CD4-positive, alpha-beta T cell (primary cell): ENCODE measurements around the gene MYH15. TPM values are rescaled to one million over a fixed set of nuclear protein-coding genes. Genes with fewer than 3 reads are reported as not detected.

Source experiments
- ATAC-seq: fragments of 200-7000 bp; cut with Tn5 transposase; one replicate; pipeline ENCODE4 v1.10.0; 2022; ENCODE audit warnings: mild to moderate bottlenecking; ENCODE audit not compliant: poor library complexity
- CTCF ChIA-PET: fragments of 350-600 bp; sonication (Branson Sonifier 250); formaldehyde crosslinking; loops from one replicate; lab custom pipeline; 2021; ENCODE audit warnings: antibody characterized with exemption, inconsistent platforms; lab: Charles Lee
- POLR2A ChIA-PET: fragments of 350-600 bp; sonication (Branson Sonifier 250); formaldehyde crosslinking; loops from one replicate; lab custom pipeline; 2021; ENCODE audit warnings: antibody characterized with exemption, inconsistent platforms; lab: Charles Lee
- DNase-seq, 14 experiments: peaks; one replicate each; pipeline ENCODE4 v3.0.0-alpha.2; 2013 to 2020; ENCODE audit warnings: mixed read lengths in 2 of 14
- H3K27ac ChIP-seq, 2 donors: one replicate each; pipeline versions ENCODE4 v1.5.1 to v1.7.0; 2013; ENCODE audit warnings: low read length in 2 of 2, low read depth in 1 of 2, mild to moderate bottlenecking in 1 of 2
- H3K27me3 ChIP-seq, 2 experiments: 1 replicate in 1 of 2; 2 replicates in 1 of 2; pipeline versions ENCODE4 v1.6.1 to v1.7.0; 2013; ENCODE audit warnings: low read length in 2 of 2, control low read depth in 1 of 2, mild to moderate bottlenecking in 1 of 2, moderate library complexity in 1 of 2; ENCODE audit not compliant: insufficient read depth in 2 of 2, control insufficient read depth in 1 of 2
- H3K36me3 ChIP-seq: one replicate; pipeline ENCODE4 v1.6.1; 2013; ENCODE audit warnings: low read length, control low read depth; ENCODE audit not compliant: insufficient read depth
- H3K4me1 ChIP-seq: one replicate; pipeline ENCODE4 v1.6.1; 2013; ENCODE audit warnings: low read length, control low read depth; ENCODE audit not compliant: insufficient read depth
- H3K4me3 ChIP-seq: one replicate; pipeline ENCODE4 v1.5.1; 2013; ENCODE audit warnings: mild to moderate bottlenecking, low read length, moderate library complexity
- H3K9me3 ChIP-seq, 2 experiments: 1 replicate in 1 of 2; 2 replicates in 1 of 2; pipeline versions ENCODE4 v1.6.1 to v1.7.0; 2013; ENCODE audit warnings: low read length in 2 of 2, mild to moderate bottlenecking in 2 of 2, control low read depth in 1 of 2, moderate library complexity in 1 of 2; ENCODE audit not compliant: control insufficient read depth in 1 of 2, insufficient read depth in 1 of 2
- H3K27ac Mint-ChIP-seq: one replicate; pipeline ENCODE4 v1.8.0; 2020; ENCODE audit warnings: mixed read lengths
- H3K27me3 Mint-ChIP-seq: one replicate; pipeline ENCODE4 v1.8.0; 2021; ENCODE audit warnings: mixed read lengths
- H3K36me3 Mint-ChIP-seq: one replicate; pipeline ENCODE4 v1.8.0; 2021; ENCODE audit warnings: low read depth, mixed read lengths
- H3K4me1 Mint-ChIP-seq: one replicate; pipeline ENCODE4 v1.8.0; 2021; ENCODE audit warnings: low read depth, mixed read lengths
- H3K4me3 Mint-ChIP-seq: one replicate; pipeline ENCODE4 v1.8.0; 2020; ENCODE audit warnings: mild to moderate bottlenecking, mixed read lengths
- H3K9me3 Mint-ChIP-seq: one replicate; pipeline ENCODE4 v1.8.0; 2020; ENCODE audit warnings: mixed read lengths
- CTCF ChIP-seq: fragments of 200-600 bp; IDR thresholded peaks from one replicate; pipeline ENCODE4 v1.8.0; 2022; ENCODE audit warnings: antibody characterized with exemption, mild to moderate bottlenecking
- intact Hi-C, 2 experiments: fragments of 100-400 bp; cut with DNase I in 1 of 2; cut with micrococcal nuclease in 1 of 2; formaldehyde crosslinking; loops; one replicate each; pipeline versions ENCODE4 v1.15.1 to v1.9.0; 2023 to 2025; cut with DNase I, micrococcal nuclease
- total RNA-seq, 174 experiments: library from RNA in 2 of 174; stranded (reverse) in 2 of 174; gene quantifications; one replicate each; pipeline ENCODE4 v1.2.3 and lab custom pipeline; 2021 to 2026

Gene MYH15
- total RNA-seq, 2 experiments from 2014 or later: 0.05 to 0.08 TPM

- no peaks in the 10 kb centered on the region for H3K9me3 Mint-ChIP-seq
- H3K4me1 Mint-ChIP-seq: no peaks in the 10 kb centered on the region
- H3K27me3 Mint-ChIP-seq: peaks cover 10% of the 10 kb centered on the region
- no peak overlapping the region for H3K27ac Mint-ChIP-seq
- H3K4me3 Mint-ChIP-seq: no peak overlapping the region
- Histone ChIP-seq H3K27me3 (no peaks in the 10 kb centered on the region), H3K4me1 (no peaks in the 10 kb centered on the region), H3K36me3 (no peaks in the 10 kb centered on the region), H3K9me3 (no peaks in the 10 kb centered on the region), H3K27ac (no peak overlapping the region), H3K4me3 (no peak overlapping the region)
- intact Hi-C loops: no loop called here
- CTCF ChIA-PET: no interaction called here
- DNase-seq: no peak
- POLR2A ChIA-PET: no interaction called here
- no peak for ATAC-seq
- no peak for TF ChIP-seq CTCF
- no peaks in the 10 kb centered on the region for H3K36me3 Mint-ChIP-seq
These were observed 166.9 kb downstream of the MYH15 start for GRCh38 chr3:108343491-108343890.

- ATAC-seq: no peak
- Mint-ChIP-seq H3K9me3 (no peaks in the 10 kb centered on the region), H3K36me3 (no peaks in the 10 kb centered on the region), H3K4me1 (no peaks in the 10 kb centered on the region), H3K27me3 (peaks cover 6% of the 10 kb centered on the region), H3K27ac (no peak overlapping the region), H3K4me3 (no peak overlapping the region)
- no peak for DNase-seq
- H3K36me3 ChIP-seq: no peaks in the 10 kb centered on the region
- H3K9me3 ChIP-seq: no peaks in the 10 kb centered on the region
- TF ChIP-seq CTCF: no peak
- CTCF ChIA-PET: no interaction called here
- POLR2A ChIA-PET: no interaction called here
- no peaks in the 10 kb centered on the region for H3K27me3 ChIP-seq
- intact Hi-C loops: no loop called here
- no peaks in the 10 kb centered on the region for H3K4me1 ChIP-seq
- H3K27ac ChIP-seq: no peak overlapping the region
- H3K4me3 ChIP-seq: no peak overlapping the region
These were observed 167.4 kb downstream of the MYH15 start for GRCh38 chr3:108342837-108343486.

GRCh38 chr3:108341911-108342310, 168.5 kb downstream of the MYH15 start:
- Histone ChIP-seq H3K9me3 (no peaks in the 10 kb centered on the region), H3K4me1 (no peaks in the 10 kb centered on the region), H3K27ac (no peak overlapping the region), H3K27me3 (no peaks in the 10 kb centered on the region), H3K36me3 (no peaks in the 10 kb centered on the region), H3K4me3 (no peak overlapping the region)
- ATAC-seq: no peak
- no peak for TF ChIP-seq CTCF
- CTCF ChIA-PET: no interaction called here
- POLR2A ChIA-PET: no interaction called here
- no peak for DNase-seq
- Mint-ChIP-seq H3K27ac (no peak overlapping the region), H3K27me3 (no peaks in the 10 kb centered on the region), H3K4me3 (no peak overlapping the region), H3K4me1 (no peaks in the 10 kb centered on the region), H3K36me3 (no peaks in the 10 kb centered on the region), H3K9me3 (no peaks in the 10 kb centered on the region)
- intact Hi-C loops: no loop called here
